Skin of body (tissue), 2 donors: ENCODE measurements around the gene MED16. TPM values are rescaled to one million over a fixed set of nuclear protein-coding genes. Genes with fewer than 3 reads are reported as not detected.
A peak's percentile ranks its signal among the peaks of the same experiment; 100 is the strongest.
"Not testable (repeated sequence)": the region's sequence is repeated elsewhere in the genome, so short reads cannot be mapped to it uniquely, and the experiment has no call there.

Source experiments
- DNase-seq: peaks from one replicate; lab custom pipeline; 2025; lab: John Stamatoyannopoulos, UW
- total RNA-seq: library from RNA; depleted of rRNA; stranded (reverse); fragments of >200 nt; gene quantifications from one replicate; pipeline ENCODE4 v1.2.3, GENCODE V29; 2014

The MED16 gene
- total RNA-seq, 1 donor from 2014 or later, result 16.5 TPM

DNA sequence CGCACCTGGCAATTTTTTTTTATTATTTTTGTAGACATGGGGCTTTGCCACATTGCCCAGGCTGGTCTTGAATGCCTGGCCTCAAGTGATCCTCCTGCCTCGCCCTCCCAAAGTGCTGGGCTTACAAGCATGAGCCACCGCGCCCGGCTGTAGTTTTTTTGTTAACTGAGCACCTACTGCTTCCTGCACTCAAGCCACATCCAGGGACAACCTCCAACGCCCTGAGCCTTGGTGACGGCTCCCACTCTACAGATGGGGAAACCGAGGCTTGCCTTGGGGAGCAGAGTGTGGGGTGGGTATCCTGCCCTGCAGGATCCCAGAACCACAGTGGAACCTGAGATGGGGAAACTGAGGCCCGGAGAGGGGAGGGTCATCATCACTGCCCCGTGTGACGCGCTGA lies 37.8 kb downstream of the MED16 start:
- DNase-seq, result no peak

DNA sequence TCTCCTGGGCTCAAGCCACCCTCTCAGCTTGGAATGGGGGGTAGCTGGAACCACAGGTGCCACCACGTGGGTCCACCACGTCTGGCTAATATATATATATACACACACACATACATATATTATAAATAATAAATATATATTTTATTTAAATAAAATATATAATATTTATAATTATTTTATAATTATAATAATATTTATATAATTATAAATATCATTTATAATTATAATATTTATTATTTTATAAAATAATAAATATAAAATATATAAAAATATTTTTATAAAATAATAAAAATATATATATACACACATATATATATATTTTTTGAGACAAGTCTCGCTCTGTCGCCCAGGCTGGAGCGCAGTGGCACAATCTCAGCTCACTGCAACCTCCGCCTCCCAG lies 38.4 kb downstream of the MED16 start:
- DNase-seq, result no peak

DNA sequence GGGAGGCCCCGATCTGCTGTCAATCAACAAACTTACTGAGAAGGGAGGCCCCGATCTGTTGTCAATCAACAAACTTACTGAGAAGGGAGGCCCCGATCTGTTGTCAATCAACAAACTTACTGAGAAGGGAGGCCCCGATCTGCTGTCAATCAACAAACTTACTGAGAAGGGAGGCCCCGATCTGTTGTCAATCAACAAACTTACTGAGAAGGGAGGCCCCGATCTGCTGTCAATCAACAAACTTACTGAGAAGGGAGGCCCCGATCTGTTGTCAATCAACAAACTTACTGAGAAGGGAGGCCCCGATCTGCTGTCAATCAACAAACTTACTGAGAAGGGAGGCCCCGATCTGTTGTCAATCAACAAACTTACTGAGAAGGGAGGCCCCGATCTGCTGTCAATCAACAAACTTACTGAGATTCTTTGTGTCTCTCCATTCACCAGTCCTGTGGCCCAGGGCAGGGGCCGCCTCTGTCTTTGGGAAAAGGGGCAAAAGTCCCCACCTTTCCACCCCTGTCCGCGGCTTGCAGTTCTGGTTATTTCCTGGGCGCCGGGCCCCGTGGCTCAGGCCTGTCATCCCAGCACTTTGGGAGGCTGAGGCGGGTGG lies 39.3 kb downstream of the MED16 start:
- not testable (repeated sequence) for DNase-seq

DNA sequence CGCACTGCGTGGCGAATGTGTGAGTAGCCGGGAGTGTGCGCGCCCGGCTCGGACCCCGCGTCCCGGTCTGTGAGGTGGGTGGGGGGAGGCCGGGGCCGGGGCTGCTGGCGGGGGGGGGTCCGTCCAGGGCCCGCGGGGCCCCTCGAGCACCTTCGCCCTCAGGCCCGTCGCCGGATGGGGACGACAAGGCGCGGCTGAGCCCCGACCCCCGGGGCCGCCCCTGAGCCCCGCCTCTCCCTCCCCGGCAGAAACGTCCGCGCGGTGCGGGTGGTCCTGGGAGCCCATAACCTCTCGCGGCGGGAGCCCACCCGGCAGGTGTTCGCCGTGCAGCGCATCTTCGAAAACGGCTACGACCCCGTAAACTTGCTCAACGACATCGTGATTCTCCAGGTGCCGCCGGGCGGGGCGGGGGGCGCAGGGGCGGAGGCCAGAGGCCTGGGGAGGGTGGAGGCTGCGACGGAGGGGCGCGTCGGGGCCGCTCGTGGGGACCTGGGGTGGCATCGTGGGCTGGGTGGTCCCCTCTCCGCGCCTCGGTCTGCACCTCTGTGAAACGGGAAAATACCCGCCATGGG lies 39.9 kb downstream of the MED16 start:
- no peak for DNase-seq

DNA sequence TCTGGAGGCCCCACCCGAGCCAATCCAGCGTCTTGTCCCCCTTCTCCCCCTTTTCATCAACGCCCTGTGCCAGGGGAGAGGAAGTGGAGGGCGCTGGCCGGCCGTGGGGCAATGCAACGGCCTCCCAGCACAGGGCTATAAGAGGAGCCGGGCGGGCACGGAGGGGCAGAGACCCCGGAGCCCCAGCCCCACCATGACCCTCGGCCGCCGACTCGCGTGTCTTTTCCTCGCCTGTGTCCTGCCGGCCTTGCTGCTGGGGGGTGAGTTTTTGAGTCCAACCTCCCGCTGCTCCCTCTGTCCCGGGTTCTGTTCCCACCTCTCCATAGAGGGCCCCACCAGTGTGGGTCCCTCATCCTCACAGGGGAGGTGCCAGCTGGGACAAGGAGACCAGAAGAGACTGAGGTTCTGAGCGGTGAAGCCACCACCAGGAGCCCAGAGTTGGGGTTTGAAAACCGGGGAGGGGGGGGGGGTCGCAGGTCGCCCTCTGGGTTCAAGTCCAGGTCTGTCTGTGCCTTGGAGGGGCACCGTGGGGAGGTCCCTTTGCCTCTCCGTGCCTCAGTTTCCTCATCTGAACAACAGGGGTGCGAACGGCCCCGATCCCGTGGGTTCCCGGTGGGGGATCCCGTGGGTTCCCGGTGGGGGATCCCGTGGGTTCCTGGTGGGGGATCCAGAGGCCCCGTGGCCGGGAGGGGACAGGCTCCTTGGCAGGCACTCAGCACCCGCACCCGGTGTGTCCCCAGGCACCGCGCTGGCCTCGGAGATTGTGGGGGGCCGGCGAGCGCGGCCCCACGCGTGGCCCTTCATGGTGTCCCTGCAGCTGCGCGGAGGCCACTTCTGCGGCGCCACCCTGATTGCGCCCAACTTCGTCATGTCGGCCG lies 40.6 kb downstream of the MED16 start, which contains the start of gene ELANE:
ELANE (plus strand) TSS at position 168 of the 878 bp plus-strand sequence; CDS start at position 194, 26 bp downstream.
- no peak for DNase-seq

DNA sequence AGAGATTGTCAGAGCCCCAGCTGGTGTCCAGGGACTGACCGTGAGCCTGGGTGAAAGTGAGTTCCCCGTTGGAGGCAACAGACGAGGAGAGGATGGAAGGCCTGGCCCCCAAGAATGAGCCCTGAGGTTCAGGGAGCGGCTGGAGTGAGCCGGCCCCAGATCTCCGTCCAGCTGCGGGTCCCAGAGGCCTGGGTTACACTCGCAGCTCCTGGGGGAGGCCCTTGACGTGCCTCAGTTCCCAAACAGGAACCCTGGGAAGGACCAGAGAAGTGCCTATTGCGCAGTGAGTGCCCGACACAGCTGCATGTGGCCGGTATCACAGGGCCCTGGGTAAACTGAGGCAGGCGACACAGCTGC lies 42.0 kb downstream of the MED16 start:
- no peak for DNase-seq

DNA sequence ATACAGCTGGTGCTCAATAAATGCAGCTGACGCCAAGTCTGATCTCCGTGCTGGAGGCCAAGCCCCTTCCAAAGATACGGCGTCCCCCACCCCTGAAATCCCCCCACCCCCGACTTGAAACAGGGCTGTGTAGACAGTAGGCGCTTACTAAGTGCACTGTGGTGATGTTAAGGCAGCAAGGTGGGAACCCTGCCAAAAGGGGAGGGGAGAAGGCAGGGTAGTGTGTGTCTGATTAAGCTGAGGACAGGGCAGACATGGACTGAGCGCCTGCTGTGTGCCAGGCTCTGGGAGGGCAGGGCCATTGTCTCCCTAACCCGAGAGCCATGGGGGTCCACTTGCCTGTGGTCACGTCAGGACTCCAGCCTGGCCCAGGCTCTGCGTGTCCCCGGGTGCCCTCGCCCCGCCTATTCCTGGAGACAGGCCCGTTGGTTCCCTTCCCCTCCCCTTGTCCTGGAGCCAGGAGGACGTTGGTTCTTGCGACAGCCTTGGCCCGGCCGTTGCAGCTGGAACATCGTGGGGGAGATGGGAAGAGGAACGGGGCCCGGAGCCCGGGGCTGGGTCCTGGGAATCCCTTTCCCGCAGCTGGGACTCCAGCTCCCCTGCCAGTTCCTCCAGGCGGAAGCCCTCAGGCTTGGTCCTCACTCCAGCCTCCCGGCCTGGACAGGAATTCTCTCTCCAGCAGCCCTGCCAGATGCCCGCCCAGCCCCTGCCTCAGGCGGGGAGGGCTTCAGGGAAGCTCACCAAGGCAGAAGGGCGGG lies 42.6 kb downstream of the MED16 start:
- peak; percentile 69 for DNase-seq

DNA sequence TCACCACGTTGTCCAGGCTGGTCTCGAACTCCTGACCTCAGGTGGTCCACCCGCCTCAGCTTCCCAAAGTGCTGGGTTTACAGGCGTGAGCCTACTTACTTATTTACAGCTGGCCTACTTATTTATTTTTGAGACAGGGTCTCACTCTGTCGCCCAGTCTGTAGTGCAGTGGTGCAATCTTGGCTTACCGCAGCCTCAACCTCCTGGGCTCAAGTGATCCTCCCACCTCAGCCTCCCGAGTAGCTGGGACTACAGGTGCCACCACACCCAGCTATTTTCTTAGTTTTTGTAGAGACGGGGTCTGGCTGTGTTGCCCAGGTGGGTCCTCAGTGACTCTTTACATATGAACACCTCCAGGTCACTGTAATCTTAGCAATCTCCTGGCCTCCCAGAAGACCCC lies 43.8 kb downstream of the MED16 start:
- DNase-seq, result not testable (repeated sequence)

DNA sequence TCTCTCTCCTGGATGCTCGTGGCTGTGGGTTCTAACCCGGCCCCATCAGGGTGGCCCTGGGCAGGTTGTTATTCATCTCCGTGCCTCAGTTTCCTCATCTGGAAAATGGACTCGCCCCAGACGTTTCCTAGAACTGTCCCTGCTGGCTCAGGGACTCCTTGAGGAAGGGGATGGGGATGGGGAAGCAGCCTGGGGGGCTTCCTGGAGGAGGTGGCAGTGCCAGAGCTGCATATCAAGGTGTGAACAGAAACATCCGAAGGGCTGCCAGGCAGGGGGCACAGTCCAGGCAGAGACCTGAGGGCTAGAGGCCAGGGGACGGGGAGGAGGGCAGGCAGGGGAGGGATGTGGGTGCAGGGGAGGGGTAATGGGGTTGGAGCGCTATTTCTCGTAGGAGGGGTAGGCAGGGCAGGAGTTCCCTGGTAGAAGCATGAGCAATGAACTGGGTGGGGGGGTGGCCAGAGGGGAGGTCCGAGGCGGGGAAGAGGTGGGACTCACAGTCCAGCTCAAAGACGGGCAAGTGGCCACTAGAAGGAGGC lies 44.5 kb downstream of the MED16 start:
- DNase-seq, result no peak

DNA sequence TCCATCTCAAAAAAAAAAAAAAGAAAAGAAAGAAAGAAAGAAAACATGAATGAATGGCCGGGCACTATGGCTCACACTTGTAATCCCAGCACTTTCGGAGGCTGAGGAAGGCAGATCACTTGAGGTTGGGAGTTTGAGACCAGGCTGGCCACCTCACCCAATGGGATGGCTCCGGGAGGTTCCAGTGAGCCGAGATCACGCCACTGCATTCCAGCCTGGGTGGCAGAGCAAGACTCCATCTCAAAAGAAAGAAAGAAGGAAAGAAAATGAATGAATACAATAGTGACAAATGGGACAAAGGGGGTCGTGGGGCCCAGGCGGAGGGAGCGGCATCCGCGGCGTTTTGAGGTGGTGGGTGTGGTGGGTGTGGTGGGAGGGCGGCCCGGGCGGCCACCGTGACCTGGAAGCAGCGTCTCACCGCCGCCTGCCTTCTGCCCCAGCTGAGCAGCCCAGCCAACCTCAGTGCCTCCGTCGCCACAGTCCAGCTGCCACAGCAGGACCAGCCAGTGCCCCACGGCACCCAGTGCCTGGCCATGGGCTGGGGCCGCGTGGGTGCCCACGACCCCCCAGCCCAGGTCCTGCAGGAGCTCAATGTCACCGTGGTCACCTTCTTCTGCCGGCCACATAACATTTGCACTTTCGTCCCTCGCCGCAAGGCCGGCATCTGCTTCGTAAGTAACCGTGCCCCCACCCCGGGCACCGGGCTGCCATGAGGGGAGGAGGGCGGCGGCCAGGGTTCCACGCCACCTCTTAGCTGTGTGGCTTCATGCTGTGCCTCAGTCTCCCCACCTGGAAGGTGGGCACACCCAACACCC lies 47.1 kb downstream of the MED16 start:
- DNase-seq, result no peak

DNA sequence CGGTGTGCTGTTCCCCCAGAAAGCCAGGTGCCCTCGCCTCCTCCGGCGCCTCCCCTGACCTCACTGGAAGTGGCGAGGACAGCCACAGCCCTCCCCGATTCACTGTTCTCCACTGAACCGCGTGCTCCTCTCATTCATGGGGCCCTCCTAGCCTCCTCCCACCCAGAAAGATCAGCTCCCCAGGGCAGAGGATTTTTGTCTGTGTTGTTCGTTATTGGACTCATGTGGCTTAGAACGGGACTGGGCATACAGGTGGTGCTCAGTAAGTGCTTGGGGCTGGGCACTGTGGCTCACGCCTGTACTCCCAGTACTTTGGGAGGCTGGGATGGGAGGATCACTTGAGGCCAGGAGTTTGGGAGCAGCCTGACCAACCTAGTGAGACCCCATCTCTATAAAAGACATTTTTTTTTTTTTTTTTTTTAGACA lies 48.4 kb downstream of the MED16 start:
- no peak for DNase-seq

DNA sequence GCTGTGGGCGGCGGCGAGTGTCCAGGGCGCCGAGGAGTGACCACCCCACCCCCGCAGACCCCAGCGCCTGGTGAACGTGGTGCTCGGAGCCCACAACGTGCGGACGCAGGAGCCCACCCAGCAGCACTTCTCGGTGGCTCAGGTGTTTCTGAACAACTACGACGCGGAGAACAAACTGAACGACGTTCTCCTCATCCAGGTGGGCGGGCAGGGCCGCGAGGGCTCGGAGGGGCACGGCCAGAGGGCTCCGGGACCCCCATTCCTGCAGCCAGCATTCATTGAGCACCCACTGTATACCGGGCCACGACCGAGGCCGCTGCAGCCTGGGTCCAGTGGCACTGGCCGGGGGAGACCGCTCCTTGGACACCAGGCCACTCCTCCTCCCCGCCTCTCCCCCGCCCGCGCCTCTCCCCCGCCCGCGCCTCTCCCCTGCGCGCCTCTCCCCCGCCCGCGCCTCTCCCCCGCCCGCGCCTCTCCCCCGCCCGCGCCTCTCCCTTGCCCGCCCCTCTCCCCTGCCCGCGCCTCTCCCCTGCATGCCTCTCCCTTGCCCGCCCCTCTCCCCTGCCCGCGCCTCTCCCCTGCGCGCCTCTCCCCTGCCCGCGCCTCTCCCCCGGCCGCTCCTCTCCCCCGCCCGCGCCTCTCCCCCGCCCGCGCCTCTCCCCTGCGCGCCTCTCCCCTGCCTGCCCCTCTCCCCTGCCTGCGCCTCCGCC lies 49.0 kb downstream of the MED16 start:
- DNase-seq, result no peak

DNA sequence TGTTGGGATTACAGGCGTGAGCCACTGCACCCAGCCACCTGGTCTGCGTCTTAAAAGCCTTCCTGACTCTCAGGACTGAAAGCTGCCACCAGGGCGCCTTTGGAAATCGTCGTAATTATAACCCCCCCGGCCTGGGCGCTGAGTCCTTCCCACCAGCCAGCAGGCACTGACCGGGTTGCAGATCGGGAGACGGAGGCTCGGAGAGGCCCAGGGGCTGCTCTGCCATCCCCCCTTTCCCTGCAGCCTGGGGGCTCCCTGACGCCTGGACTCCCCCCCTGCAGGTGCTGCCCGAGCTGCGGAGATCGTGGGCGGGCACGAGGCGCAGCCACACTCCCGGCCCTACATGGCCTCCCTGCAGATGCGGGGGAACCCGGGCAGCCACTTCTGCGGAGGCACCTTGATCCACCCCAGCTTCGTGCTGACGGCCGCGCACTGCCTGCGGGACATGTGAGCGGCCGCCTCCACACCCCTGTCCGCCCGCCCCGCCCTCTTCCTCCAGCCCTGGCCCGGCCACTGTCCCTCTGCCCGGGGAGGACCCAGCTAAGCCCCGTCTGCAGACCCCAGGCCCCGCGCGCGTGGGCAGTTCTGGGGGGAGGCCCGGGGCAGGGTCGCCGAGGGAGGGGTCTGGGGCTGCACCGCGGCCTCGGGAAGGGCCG lies 49.7 kb downstream of the MED16 start:
- no peak for DNase-seq

DNA sequence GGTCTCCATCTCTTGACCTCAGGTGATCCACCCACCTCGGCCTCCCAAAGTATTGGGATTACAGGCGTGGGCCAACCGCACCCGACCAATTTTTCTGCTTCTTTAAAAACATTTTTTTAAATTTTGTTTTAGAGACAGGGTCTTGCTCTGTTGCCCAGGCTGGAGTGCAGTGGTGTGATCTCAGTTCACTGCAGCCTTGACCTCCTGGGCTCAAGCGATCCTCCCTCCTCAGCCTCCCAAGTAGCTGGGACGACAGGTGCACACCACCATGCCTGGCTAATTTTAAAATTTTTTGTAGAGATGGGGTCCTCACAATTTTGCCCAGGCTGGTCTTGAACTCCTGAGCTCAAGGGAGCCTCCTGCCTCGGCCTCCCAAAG lies 50.2 kb downstream of the MED16 start:
- DNase-seq, result not testable (repeated sequence)

DNA sequence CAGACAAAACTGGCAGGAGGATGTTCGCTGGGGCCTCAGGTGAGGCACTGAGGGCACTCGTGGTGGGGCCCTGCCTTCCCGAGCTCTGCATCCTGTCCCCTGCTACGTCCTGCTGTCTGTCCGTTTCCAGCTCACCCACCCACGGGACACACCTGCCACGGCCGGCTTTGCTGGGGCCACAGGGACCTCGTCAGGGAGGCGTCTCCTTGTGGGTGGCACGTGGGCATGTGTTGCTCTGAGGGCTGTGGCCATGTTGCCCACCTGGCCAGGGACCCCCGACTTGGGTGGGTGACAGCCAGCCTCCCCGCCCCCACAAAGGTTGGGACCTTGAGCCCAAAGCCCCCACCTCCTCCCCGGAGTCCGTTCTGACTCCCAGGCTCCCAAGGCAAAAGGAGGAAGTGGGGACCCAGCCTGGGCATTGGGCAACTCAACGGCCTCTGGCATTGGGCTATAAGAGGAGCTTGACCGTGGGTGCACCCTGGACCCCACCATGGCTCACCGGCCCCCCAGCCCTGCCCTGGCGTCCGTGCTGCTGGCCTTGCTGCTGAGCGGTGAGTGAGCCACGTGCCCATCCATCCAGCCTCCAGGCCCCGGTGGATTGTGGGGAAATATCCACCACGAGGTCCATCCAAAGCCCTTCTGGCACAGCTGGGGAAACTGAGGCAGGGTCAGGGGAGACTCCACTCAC lies 52.3 kb downstream of the MED16 start, which contains the start of gene PRTN3:
PRTN3 (plus strand) TSS at position 481 of the 688 bp plus-strand sequence; CDS start at position 491, 10 bp downstream.
- DNase-seq, result no peak

DNA sequence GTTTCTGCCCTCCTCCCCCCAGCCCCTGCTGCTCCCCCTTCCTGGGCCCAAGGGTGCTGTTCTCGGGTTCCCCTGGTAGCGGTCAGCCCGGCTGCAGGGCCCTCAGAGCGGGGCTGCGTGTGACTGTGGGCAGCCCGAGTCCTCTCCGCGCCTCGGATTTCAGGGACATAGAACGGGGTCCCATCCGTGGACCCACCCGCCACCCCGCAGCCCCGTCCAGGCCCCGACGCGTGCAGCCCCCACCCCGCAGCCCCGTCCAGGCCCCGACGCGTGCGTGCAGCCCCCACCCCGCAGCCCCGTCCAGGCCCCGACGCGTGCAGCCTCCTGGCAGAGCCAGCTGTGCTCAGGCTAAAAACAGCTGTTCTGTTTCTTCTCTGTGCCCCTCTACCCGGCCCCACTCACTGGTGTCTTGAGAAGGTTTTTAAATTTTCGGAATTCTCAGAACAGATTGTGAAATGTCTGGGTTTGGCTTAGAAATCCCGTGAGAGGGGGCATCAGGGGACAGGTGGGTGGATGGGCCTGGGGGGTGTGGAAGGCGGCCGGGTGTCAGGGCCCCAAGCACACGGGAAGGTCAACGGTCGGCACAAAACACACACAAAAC lies 57.7 kb downstream of the MED16 start:
- no peak for DNase-seq

DNA sequence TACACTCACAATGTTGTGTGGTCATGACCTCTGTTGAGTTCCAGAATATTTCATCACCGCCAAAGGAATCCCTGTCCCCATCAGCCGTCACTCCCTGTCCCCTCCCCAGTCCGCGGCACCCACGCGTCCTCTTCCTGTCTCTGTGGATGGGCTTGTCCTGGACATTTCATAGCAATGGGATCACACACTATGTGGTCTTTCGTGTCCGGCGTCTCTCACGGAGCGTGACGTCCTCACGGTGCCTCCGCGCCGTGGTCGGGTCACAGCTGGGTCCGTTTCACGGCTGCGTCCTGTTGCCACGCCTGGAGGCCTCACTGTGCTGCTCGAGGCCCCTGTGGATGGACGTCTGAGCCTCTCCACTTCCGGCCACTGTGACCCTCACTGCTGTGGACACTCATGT lies 58.8 kb downstream of the MED16 start:
- DNase-seq, result no peak
